Measurements from ENCODE around the gene PNCK.

Gene PNCK

GRCh38 chrX:153633607-153634180 is 39.9 kb downstream of the PNCK start:
- no peak overlapping the region for H3K4me3 ChIP-seq (replicated peaks; ENCODE audit: low read depth, low read length)
- TF ChIP-seq CTCF (IDR thresholded peaks at IDR 0.05; ENCODE audit: low read length, missing control alignments), result no peak
- no peak for DNase-seq (ENCODE audit: low read depth)

GRCh38 chrX:153633048-153633447 is 40.6 kb downstream of the PNCK start:
- no peak for TF ChIP-seq CTCF (IDR thresholded peaks at IDR 0.05; ENCODE audit: low read length, missing control alignments)
- DNase-seq (ENCODE audit: low read depth), result no peak

GRCh38 chrX:153632595-153632946 is 41.0 kb downstream of the PNCK start:
- no peak overlapping the region for H3K4me3 ChIP-seq (replicated peaks; ENCODE audit: low read depth, low read length)
- no peak for DNase-seq (ENCODE audit: low read depth)
- TF ChIP-seq CTCF (IDR thresholded peaks at IDR 0.05; ENCODE audit: low read length, missing control alignments), result no peak

More at GRCh38 chrX:153633048-153633447, 40.6 kb downstream of the PNCK start:
- no peak overlapping the region for H3K4me3 ChIP-seq (replicated peaks; ENCODE audit: low read depth, low read length)

- no peak for TF ChIP-seq CTCF (IDR thresholded peaks at IDR 0.05; ENCODE audit: low read length, missing control alignments)
- no peak overlapping the region for H3K4me3 ChIP-seq (replicated peaks; ENCODE audit: low read depth, low read length)
- no peak for DNase-seq (ENCODE audit: low read depth)
Observed at GRCh38 chrX:153631907-153632594, 41.6 kb downstream of the PNCK start.

GRCh38 chrX:153631346-153631745 is 42.3 kb downstream of the PNCK start:
- no peak overlapping the region for H3K4me3 ChIP-seq (replicated peaks; ENCODE audit: low read depth, low read length)

GRCh38 chrX:153628665-153629064 is 44.9 kb downstream of the PNCK start:
- no peak for DNase-seq (ENCODE audit: low read depth)
- no peak overlapping the region for H3K4me3 ChIP-seq (replicated peaks; ENCODE audit: low read depth, low read length)
- TF ChIP-seq CTCF (IDR thresholded peaks at IDR 0.05; ENCODE audit: low read length, missing control alignments), result no peak

More at GRCh38 chrX:153631346-153631745, 42.3 kb downstream of the PNCK start:
- no peak for DNase-seq (ENCODE audit: low read depth)
- TF ChIP-seq CTCF (IDR thresholded peaks at IDR 0.05; ENCODE audit: low read length, missing control alignments), result no peak

- no peak for TF ChIP-seq CTCF (IDR thresholded peaks at IDR 0.05; ENCODE audit: low read length, missing control alignments)
- no peak for DNase-seq (ENCODE audit: low read depth)
- no peak overlapping the region for H3K4me3 ChIP-seq (replicated peaks; ENCODE audit: low read depth, low read length)
Observed at GRCh38 chrX:153628129-153628528, 45.5 kb downstream of the PNCK start.

Measured in fibroblast of pulmonary artery (primary cell).